Measurements from ENCODE around the gene CCM2. TPM values are rescaled to one million over a fixed set of nuclear protein-coding genes. Genes with fewer than 3 reads are reported as not detected.
"Not testable (repeated sequence)": the region's sequence is repeated elsewhere in the genome, so short reads cannot be mapped to it uniquely, and the experiment has no call there.

Gene CCM2
- polyA plus RNA-seq, 6 donors from 2014 or later = 69.3 to 136 (median 77.3) TPM

DNA sequence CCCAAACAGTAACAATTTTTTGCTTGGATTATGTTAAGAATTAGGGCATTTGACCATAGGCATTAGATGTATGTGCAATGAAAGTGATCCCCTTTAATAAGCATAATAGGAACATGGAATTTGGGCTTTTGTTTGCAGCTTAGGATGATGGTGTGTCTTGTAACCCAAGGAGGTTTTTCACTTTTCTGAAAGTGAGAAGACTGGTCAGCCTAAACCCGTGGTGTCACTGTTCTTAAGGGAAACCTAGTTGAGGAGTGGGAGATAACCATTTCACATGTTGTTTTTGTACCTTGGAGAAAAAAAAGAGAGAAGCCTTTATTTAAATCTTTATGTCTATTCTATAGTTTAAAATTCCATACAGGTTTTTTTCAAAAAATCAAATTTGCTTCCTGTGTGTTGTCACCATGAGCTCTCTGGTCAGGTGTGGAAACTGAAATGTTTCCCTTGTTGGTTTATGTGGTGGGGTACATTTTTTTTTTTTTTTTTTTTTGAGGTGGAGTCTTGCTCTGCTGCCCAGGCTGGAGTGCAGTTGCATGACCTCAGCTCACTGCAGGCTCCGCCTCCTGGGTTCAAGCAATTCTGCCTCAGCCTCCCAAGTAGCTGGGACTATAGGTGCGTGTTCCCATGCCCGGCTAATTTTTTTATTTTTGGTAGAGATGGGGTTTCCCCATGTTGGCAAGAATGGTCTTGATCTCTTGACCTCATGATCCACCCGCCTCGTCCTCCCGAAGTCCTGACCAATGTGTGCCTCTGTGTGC, 7.7 kb downstream of the CCM2 start:
- Mint-ChIP-seq H3K27me3 (no peaks in the 10 kb centered on the region), H3K9me3 (no peaks in the 10 kb centered on the region), H3K27ac (peak overlapping the region in 5 of 6 donors; percentile 21 to 94 (median 90)), H3K36me3 (peaks cover 0 to 8% of the 10 kb centered on the region in 2 donors), H3K4me1 (peaks cover 36 to 65% (median 60%) of the 10 kb centered on the region in 3 donors), H3K4me3 (peak overlapping the region in 7 of 8 donors; percentile 35 to 76 (median 49))
- ATAC-seq (ENCODE audit: low read depth in 2 of 2) (peak in 1 of 2 donors; percentile 77), DNase-seq (no peak)

DNA sequence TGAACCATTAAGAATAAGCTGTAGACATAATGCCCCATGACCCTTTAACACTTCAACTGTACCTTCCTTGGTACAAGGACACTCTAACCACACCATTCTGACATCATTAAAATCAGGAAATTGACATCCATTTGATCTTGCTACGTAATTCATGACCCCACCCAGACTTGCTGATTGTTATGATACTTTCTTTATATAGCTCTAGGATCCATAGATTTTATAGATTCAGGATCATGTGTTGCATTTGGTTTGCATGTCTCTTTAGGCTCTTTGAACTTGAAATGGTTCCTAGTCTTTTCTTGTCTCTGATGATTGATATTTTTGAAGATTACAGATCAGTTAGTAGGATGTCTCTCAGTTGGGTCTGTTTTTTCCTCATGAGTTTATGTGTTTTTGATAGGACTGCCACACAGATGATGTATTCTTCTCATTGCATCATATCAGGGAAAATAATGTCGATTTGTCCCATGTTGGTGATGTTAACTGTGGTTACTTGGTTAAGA, 13.5 kb downstream of the CCM2 start:
- DNase-seq (no peak), ATAC-seq (ENCODE audit: low read depth in 2 of 2) (no peak)
- Mint-ChIP-seq H3K27ac (peak overlapping the region in 4 of 6 donors; percentile 11 to 83 (median 31)), H3K27me3 (no peaks in the 10 kb centered on the region), H3K4me3 (no peak overlapping the region), H3K9me3 (no peaks in the 10 kb centered on the region), H3K4me1 (peaks cover 22 to 32% (median 22%) of the 10 kb centered on the region in 3 donors), H3K36me3 (peaks cover 0 to 7% of the 10 kb centered on the region in 2 donors)

DNA sequence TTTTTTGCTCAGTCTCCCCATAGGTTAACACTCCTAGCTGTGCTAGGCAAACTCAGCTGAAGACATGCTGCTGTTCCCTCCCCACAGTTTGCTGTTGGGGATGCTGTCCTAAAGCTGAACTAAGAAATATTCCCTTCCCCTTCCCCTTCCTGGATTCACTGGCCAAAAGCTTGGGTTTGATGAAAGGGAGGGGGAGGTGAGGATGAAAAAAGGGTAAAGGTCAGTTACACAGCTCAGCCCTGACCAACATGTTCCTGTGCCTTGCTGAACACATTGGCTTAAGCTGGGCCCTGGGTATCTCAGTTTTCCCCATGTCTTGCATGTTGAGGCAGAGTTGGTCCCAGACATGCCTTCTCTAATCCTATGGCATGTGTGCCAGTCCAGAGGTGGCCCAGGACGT, 15.3 kb downstream of the CCM2 start:
- H3K36me3 Mint-ChIP-seq = peaks cover 0 to 7% of the 10 kb centered on the region in 2 donors
- H3K4me3 Mint-ChIP-seq = no peak overlapping the region
- H3K4me1 Mint-ChIP-seq = peaks cover 11 to 26% (median 18%) of the 10 kb centered on the region in 3 donors
- H3K27ac Mint-ChIP-seq = peak overlapping the region in 1 of 6 donors; percentile 70
- no peaks in the 10 kb centered on the region for H3K27me3 Mint-ChIP-seq
- H3K9me3 Mint-ChIP-seq = no peaks in the 10 kb centered on the region
- ATAC-seq (ENCODE audit: low read depth in 2 of 2) (no peak), DNase-seq (no peak)

DNA sequence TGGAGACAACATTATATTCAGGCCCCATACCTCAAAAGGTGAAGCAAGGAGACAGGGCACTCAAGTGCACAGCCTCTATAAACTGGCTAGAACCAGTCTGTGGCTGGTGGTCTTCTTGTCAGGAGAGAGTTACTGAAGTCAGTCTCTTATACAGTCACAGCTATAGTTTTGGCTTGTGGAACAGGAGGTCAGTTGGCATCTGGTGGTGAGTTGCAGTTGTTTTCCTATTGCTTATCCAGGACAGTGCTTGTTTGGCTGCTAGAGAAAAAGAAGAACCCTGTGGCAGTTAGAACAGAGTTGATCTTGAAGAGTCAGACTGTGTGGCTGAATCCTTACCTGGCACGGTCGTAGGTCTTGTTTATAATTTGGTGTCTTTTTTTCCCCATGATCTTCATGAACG, 17.3 kb downstream of the CCM2 start:
- peaks cover 0 to 7% of the 10 kb centered on the region in 2 donors for H3K36me3 Mint-ChIP-seq
- H3K4me1 Mint-ChIP-seq = peaks cover 26 to 37% (median 27%) of the 10 kb centered on the region in 3 donors
- no peak for DNase-seq
- H3K4me3 Mint-ChIP-seq = no peak overlapping the region
- H3K9me3 Mint-ChIP-seq = no peaks in the 10 kb centered on the region
- H3K27me3 Mint-ChIP-seq = no peaks in the 10 kb centered on the region
- no peak for ATAC-seq (ENCODE audit: low read depth in 2 of 2)
- peak overlapping the region in 3 of 6 donors; percentile 42 to 79 (median 77) for H3K27ac Mint-ChIP-seq

DNA sequence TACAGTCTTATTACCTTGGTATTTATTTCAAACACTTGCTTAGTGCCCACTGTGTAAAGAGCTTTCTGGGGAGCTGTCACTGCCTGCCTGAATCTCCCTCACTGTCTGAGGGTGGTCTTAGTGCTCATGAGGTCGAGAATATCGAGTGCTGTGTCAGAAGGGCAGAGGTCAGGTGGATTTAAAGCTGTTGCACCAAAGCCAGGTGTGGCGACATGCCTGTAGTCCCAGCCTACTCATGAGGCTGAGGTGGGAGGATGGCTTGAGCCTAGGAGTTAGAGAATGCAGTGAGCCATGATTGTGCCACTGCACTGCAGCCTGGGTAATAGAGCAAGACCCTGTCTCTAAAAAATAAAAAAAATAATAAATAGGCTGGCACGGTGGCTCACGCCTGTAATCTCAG, 20.9 kb downstream of the CCM2 start:
- Mint-ChIP-seq H3K4me1 (peaks cover 26 to 38% (median 29%) of the 10 kb centered on the region in 3 donors), H3K36me3 (peaks cover 9 to 13% of the 10 kb centered on the region in 2 donors), H3K27ac (peak overlapping the region in 4 of 6 donors; percentile 12 to 86 (median 58)), H3K27me3 (no peaks in the 10 kb centered on the region), H3K4me3 (peak overlapping the region in 1 of 8 donors; percentile 26), H3K9me3 (no peaks in the 10 kb centered on the region)
- DNase-seq (no peak), ATAC-seq (ENCODE audit: low read depth in 2 of 2) (no peak)

DNA sequence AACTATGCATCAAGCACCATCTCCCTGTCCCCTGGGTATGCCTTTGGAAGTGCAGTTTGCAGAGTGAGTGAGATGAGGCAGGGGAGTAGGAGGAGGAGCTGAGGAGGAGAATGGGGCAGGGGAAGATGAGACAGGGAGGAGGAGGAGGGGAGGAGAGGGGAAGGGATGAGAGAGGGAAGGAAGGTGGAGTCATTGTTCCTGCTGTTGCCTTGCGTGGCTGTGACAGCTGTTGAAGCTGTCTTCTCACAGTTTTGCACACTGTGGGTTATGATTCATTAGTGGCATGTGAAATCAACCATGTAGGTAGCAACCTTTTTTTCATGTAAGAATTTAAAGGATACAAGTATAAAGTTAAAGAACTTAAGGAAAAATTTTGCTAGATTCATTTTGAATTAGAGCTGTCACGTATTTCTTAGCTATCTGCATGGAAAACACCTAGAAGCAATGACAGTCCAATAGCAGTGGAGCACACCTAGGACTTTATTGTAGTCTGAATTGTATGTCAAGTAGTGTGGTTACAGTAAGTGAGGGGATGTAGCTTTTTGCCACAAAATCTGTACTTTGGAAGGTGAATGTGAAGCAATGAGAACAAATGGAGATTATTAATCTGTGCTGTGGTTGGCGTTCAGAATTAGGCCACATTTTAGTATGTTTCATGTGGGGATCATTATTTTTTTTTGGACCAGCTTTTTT, 21.7 kb downstream of the CCM2 start:
- H3K4me3 Mint-ChIP-seq = peak overlapping the region in 4 of 8 donors; percentile 1 to 58 (median 49)
- no peaks in the 10 kb centered on the region for H3K9me3 Mint-ChIP-seq
- H3K36me3 Mint-ChIP-seq = peaks cover 9 to 13% of the 10 kb centered on the region in 2 donors
- DNase-seq (no peak), ATAC-seq (ENCODE audit: low read depth in 2 of 2) (peak; percentile 33 to 34)
- H3K27me3 Mint-ChIP-seq = no peaks in the 10 kb centered on the region
- peak overlapping the region; percentile 78 to 95 (median 88) for H3K27ac Mint-ChIP-seq
- peaks cover 28 to 43% (median 33%) of the 10 kb centered on the region in 3 donors for H3K4me1 Mint-ChIP-seq

DNA sequence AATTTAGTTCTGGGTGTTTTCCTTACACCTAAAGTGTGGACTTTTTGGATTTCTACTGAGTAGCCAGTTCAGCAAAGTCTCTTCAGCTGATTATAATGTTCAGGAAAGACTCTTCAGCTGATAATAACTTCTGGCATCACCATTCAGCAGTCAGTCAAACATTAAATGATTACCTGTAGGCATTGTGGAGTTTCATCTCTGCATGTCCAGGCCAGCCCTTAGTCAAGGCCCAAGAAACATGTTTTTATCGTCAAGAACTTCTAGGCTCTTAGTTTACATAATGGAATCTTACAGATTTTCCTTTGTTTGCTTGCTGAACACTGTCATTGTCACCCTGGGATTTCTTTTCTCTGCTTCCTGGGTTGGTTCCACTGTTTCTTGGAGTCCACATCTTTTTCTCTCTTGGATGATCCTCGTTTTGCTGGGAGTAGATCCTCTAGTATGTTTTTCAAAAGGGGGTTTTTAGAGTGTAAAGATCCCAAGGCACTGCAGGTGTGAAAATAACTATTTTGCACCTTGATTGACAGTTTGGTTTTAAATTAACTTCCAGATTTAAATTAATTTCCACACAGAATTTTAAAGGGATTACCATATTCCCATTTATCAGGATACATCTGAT, 24.2 kb downstream of the CCM2 start:
- Mint-ChIP-seq H3K27ac (peak overlapping the region in 1 of 6 donors; percentile 89), H3K4me3 (peak overlapping the region in 2 of 8 donors; percentile 53 to 64), H3K27me3 (no peaks in the 10 kb centered on the region), H3K4me1 (peaks cover 43 to 60% (median 53%) of the 10 kb centered on the region in 3 donors), H3K9me3 (no peaks in the 10 kb centered on the region), H3K36me3 (peaks cover 17 to 18% of the 10 kb centered on the region in 2 donors)
- DNase-seq (no peak), ATAC-seq (ENCODE audit: low read depth in 2 of 2) (no peak)

DNA sequence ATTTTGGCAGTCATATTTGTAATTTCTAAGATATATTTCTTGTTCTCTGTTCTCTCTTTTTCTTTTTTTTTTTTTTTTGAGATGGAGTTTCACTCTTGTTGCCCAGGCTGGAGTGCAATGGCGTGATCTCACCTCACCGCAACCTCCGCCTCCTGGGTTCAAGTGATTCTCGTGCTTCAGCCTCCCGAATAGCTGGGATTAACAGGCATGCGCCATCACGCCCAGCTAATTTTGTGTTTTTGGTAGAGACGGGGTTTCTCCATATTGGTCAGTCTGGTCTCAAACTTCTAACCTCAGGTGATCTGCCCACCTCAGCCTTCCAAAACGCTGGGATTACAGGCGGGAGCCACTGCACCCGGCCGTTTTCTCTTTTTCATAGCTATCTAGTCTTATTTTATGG, 25.5 kb downstream of the CCM2 start:
- DNase-seq; H3K9me3 Mint-ChIP-seq; H3K27me3 Mint-ChIP-seq; ATAC-seq (ENCODE audit: low read depth in 2 of 2): not testable (repeated sequence)
- Mint-ChIP-seq H3K36me3 (peaks cover 17 to 18% of the 10 kb centered on the region in 2 donors), H3K4me1 (peaks cover 54 to 66% (median 64%) of the 10 kb centered on the region in 3 donors), H3K4me3 (peak overlapping the region in 5 of 8 donors; percentile 7 to 82 (median 64)), H3K27ac (peak overlapping the region; percentile 78 to 94 (median 88))

DNA sequence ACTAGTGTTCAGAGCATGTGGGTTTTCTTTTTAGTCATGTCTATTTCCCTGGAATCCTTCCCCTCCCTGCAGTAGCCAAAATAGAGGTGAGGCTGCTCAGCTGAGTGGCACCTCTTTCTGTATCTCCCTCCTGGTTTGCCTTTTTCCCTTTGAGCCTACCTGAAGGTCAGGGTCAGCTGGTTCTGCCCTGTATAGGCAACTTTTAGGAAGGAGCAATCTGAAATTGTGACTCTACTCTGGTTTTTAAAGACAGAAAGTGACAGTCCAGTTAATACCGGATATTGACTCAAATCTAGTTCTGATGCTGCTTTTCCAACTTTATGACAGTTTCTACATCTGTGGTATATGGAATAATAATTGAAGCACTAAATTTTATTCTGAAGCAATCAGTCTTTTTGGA, 26.0 kb downstream of the CCM2 start:
- Mint-ChIP-seq H3K4me3 (peak overlapping the region in 6 of 8 donors; percentile 7 to 82 (median 60)), H3K4me1 (peaks cover 54 to 66% (median 59%) of the 10 kb centered on the region in 3 donors), H3K9me3 (no peaks in the 10 kb centered on the region), H3K36me3 (peaks cover 17 to 18% of the 10 kb centered on the region in 2 donors), H3K27ac (peak overlapping the region; percentile 78 to 94 (median 88)), H3K27me3 (no peaks in the 10 kb centered on the region)
- DNase-seq = no peak
- ATAC-seq (ENCODE audit: low read depth in 2 of 2) = no peak

DNA sequence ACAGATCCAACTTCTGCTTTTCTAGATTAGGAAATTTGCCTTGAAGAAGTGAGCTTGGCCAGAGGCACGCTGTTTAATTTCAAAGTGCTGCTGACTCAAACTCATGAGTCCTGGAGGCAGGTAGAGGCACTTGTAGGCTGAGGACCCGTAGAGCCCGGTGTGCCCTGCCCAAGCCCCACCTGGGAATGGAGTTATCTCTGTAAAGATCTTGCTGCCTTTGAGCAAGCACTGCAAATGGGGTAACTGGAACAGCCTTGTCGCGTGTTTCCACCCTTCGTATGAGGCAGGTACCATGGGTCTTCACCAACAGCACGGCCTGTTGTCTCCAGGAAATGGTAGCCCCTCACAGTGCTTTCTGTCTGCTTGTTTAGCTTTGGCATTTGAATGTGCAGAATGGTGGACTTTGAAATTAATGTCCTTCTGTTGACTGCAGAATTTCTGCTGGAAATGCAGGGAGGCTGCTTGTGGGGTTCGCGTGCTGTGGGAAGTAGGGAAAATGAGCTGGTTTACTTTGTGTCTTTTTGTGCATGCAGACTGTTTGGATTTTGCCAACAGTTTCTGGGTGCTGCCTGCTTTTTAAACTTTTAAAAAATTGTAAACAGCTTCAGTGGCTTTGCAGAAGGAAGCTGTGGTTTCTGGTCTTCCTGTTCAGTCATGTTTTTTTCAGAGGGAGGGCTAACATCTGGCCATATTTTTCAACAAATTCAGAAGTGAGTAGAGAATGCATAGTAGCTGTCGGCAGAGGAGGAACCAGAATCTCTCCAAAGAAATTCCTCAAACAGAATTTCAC, 27.2 kb downstream of the CCM2 start:
- peak overlapping the region; percentile 84 to 98 (median 92) for H3K4me3 Mint-ChIP-seq
- peak; percentile 85 to 87 for ATAC-seq (ENCODE audit: low read depth in 2 of 2)
- no peaks in the 10 kb centered on the region for H3K27me3 Mint-ChIP-seq
- H3K9me3 Mint-ChIP-seq = no peaks in the 10 kb centered on the region
- DNase-seq = peak; percentile 80
- peaks cover 51 to 66% (median 53%) of the 10 kb centered on the region in 3 donors for H3K4me1 Mint-ChIP-seq
- peaks cover 17 to 18% of the 10 kb centered on the region in 2 donors for H3K36me3 Mint-ChIP-seq
- peak overlapping the region; percentile 49 to 97 (median 92) for H3K27ac Mint-ChIP-seq

DNA sequence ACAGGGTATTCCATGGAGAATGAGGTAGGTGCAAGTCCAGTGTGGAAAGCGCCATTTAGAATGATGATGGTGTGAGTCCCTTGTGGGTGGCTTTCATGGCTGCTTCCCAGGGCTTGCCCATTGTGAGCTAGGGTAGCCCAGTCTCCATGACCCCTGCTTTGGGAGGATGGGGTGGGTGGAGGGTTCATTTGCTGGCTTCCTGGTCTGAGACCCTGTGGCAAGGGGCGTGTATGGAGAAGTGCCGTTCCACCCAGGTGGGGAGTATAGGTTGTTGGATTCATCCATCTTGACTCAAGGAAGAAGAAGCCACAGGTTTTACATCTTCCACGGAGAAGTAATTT, 27.7 kb downstream of the CCM2 start:
- peaks cover 17 to 18% of the 10 kb centered on the region in 2 donors for H3K36me3 Mint-ChIP-seq
- no peaks in the 10 kb centered on the region for H3K9me3 Mint-ChIP-seq
- ATAC-seq (ENCODE audit: low read depth in 2 of 2) = peak; percentile 7 to 13
- peaks cover 53 to 71% (median 58%) of the 10 kb centered on the region in 3 donors for H3K4me1 Mint-ChIP-seq
- no peak for DNase-seq
- H3K27ac Mint-ChIP-seq = peak overlapping the region; percentile 20 to 97 (median 92)
- no peaks in the 10 kb centered on the region for H3K27me3 Mint-ChIP-seq
- peak overlapping the region; percentile 84 to 98 (median 92) for H3K4me3 Mint-ChIP-seq

DNA sequence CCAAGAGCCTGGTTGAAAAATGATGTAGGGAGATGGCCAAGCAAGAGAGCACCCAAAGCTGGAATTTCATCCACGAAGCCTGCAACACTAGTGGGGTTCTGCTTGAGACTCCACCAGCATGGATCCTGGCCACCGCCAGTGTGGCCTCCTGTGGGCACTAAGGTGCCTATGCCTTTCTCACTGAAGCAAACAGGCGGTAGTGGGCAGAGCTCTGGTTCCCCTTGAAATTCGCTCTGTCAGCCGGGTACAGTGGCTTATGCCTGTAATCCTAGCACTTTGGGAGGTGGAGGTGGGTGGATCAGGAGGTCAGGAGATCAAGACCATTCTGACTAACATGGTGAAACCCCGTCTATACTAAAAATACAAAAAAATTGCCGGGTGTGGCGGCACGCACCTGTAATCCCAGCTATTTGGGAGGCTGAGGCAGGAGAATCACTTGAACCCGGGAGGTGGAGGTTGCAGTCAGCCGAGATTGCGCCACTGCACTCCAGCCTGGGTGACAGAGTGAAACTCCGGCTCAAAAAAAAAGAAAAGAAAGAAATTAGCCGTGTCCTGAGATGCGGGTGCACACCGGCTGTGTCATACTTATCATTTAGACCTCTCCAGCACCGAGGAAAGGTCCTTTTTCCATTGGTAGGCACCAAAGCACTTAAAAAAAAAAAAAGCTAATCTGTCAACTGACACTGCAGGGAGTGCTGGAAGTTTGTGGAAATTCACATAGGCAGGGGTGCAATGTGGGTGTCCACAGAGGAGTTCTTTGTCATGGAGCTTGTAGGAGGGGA, 28.3 kb downstream of the CCM2 start:
- ATAC-seq (ENCODE audit: low read depth in 2 of 2) (peak in 1 of 2 donors; percentile 10), DNase-seq (no peak)
- peaks cover 56 to 77% (median 64%) of the 10 kb centered on the region in 3 donors for H3K4me1 Mint-ChIP-seq
- H3K27me3 Mint-ChIP-seq = no peaks in the 10 kb centered on the region
- H3K9me3 Mint-ChIP-seq = no peaks in the 10 kb centered on the region
- H3K36me3 Mint-ChIP-seq = peaks cover 17 to 18% of the 10 kb centered on the region in 2 donors
- H3K4me3 Mint-ChIP-seq = peak overlapping the region; percentile 84 to 98 (median 92)
- peak overlapping the region; percentile 20 to 97 (median 92) for H3K27ac Mint-ChIP-seq
